ENCODE data around the gene MERTK.
"Not testable (repeated sequence)": the region's sequence is repeated elsewhere in the genome, so short reads cannot be mapped to it uniquely, and the experiment has no call there.

The MERTK gene

DNA sequence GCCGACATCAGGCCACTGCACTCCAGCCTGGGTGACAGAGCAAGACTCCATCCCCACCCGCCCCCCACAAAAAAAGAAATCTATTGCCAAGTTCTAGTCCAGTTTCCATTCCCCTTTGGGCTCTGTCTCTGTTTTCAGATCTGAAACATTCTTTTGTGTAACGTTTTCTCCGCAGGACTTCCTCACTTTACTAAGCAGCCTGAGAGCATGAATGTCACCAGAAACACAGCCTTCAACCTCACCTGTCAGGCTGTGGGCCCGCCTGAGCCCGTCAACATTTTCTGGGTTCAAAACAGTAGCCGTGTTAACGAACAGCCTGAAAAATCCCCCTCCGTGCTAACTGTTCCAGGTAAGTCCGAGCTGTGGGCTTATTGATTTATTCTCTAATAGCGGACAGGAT, 48.8 kb downstream of the MERTK start:
- Histone ChIP-seq H3K9me3 (ENCODE audit: insufficient read depth, low read depth, low read length) (no peaks in the 10 kb centered on the region), H3K27me3 (ENCODE audit: insufficient read depth, low read length) (no peaks in the 10 kb centered on the region), H3K36me3 (ENCODE audit: insufficient read depth, low read length) (no peaks in the 10 kb centered on the region), H3K4me1 (ENCODE audit: insufficient read depth, low read length) (peaks cover 8% of the 10 kb centered on the region; the same call in 1 of the 2 replicates), H3K4me3 (ENCODE audit: low read length) (no peak overlapping the region), H3K9ac (ENCODE audit: low read depth, low read length) (no peak overlapping the region), H3K27ac (ENCODE audit: low read depth, low read length) (no peak overlapping the region)
- WGBS: 94% methylated on average over 11 of the region's 11 CpGs

DNA sequence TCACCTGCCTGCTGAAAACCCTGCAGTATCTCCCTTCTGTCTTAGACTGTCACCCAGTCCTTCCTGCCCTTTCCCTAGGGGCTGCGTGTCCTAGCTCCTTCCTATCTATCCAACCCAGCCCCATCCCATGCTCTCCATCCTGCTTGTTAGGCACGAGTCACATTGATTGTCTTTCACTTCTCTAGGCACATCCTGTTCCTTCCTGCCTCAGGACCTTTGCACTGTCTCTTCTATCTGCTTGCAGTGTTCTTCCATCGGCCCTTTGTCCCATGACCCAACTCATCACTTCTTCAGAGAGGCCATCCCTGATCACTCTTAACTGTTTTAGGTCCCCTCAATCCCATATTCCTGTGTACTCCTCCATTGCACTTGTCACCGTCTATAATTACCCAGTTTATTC, 50.4 kb downstream of the MERTK start:
- no peaks in the 10 kb centered on the region for H3K36me3 ChIP-seq (ENCODE audit: insufficient read depth, low read length)
- 92% methylated on average over 4 of the region's 4 CpGs for WGBS
- H3K9me3 ChIP-seq (ENCODE audit: insufficient read depth, low read depth, low read length): no peaks in the 10 kb centered on the region
- peaks cover 8% of the 10 kb centered on the region; the same call in 1 of the 2 replicates for H3K4me1 ChIP-seq (ENCODE audit: insufficient read depth, low read length)
- no peak overlapping the region for H3K9ac ChIP-seq (ENCODE audit: low read depth, low read length)
- no peak overlapping the region for H3K27ac ChIP-seq (ENCODE audit: low read depth, low read length)
- no peak overlapping the region for H3K4me3 ChIP-seq (ENCODE audit: low read length)
- no peaks in the 10 kb centered on the region for H3K27me3 ChIP-seq (ENCODE audit: insufficient read depth, low read length)

- Histone ChIP-seq H3K27ac (ENCODE audit: low read depth, low read length) (no peak overlapping the region), H3K4me1 (ENCODE audit: insufficient read depth, low read length) (peaks cover 12% of the 10 kb centered on the region; the same call in 1 of the 2 replicates), H3K9me3 (ENCODE audit: insufficient read depth, low read depth, low read length) (no peaks in the 10 kb centered on the region), H3K27me3 (ENCODE audit: insufficient read depth, low read length) (no peaks in the 10 kb centered on the region), H3K36me3 (ENCODE audit: insufficient read depth, low read length) (no peaks in the 10 kb centered on the region), H3K9ac (ENCODE audit: low read depth, low read length) (no peak overlapping the region), H3K4me3 (ENCODE audit: low read length) (no peak overlapping the region)
- WGBS: 100% methylated on average over 1 of the region's 1 CpG
Measured at GRCh38 chr2:111950236-111950635, 51.8 kb downstream of the MERTK start.

DNA sequence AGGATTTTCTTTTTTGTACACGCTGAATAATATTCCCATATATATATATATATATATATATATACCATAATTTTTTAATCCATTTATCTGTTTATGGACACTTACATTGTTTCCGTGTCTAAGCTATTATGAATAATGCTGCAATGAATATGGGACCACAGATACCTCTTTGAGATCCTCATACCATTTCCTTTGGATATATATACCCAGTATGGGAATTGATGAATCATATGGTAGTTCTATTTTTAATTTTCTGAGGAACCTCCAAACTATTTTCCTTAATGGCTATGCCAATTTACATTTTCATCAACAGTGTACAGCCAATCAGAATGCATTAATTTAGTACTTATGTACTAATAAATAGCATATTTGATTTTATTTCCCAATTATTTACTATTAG, 53.1 kb downstream of the MERTK start:
- Histone ChIP-seq H3K27ac (ENCODE audit: low read depth, low read length) (no peak overlapping the region), H3K4me1 (ENCODE audit: insufficient read depth, low read length) (0 out of 2 replicates have a peak, but pooled peaks cover 4% of the 10 kb centered on the region), H3K36me3 (ENCODE audit: insufficient read depth, low read length) (no peaks in the 10 kb centered on the region), H3K9ac (ENCODE audit: low read depth, low read length) (no peak overlapping the region), H3K4me3 (ENCODE audit: low read length) (no peak overlapping the region), H3K27me3 (ENCODE audit: insufficient read depth, low read length) (no peaks in the 10 kb centered on the region), H3K9me3 (ENCODE audit: insufficient read depth, low read depth, low read length) (no peaks in the 10 kb centered on the region)
- no CpG with 5 or more reads among the region's 2 CpGs for WGBS

DNA sequence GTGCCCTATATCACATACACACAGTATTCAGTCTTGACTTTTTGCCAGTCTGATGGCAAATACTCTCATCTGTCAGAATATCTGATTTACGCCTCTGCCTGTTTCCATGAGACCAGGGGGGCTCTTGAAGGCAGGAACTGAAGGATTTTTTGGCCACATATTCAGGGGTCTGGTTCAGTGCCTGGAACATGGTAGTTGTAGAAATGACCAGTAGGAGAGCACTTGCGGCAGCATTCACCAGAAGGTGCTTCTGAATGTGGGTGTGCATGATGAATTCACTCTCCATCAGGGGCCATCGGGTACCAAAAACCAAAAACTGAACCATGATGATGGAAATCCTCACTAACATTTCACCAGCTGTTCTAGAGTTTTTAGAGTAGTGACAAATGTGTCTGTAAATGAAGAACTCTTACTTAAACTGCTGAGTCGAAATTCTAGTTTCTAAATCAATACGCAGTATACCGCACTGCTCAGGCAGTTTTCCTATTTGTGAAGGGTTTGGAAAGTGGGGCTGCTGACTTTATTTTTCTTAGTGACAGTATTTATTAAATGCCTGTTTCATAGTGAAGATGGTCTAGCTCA, 54.6 kb downstream of the MERTK start:
- Histone ChIP-seq H3K4me3 (ENCODE audit: low read length) (no peak overlapping the region), H3K27me3 (ENCODE audit: insufficient read depth, low read length) (no peaks in the 10 kb centered on the region), H3K9me3 (ENCODE audit: insufficient read depth, low read depth, low read length) (no peaks in the 10 kb centered on the region), H3K4me1 (ENCODE audit: insufficient read depth, low read length) (0 out of 2 replicates have a peak, but pooled peaks cover 4% of the 10 kb centered on the region), H3K36me3 (ENCODE audit: insufficient read depth, low read length) (no peaks in the 10 kb centered on the region), H3K9ac (ENCODE audit: low read depth, low read length) (no peak overlapping the region), H3K27ac (ENCODE audit: low read depth, low read length) (no peak overlapping the region)
- WGBS: 96% methylated on average over 6 of the region's 6 CpGs

- 0 out of 2 replicates have a peak, but pooled peaks cover 4% of the 10 kb centered on the region for H3K4me1 ChIP-seq (ENCODE audit: insufficient read depth, low read length)
- no peaks in the 10 kb centered on the region for H3K9me3 ChIP-seq (ENCODE audit: insufficient read depth, low read depth, low read length)
- H3K27ac ChIP-seq (ENCODE audit: low read depth, low read length): no peak overlapping the region
- no peak overlapping the region for H3K4me3 ChIP-seq (ENCODE audit: low read length)
- no peaks in the 10 kb centered on the region for H3K36me3 ChIP-seq (ENCODE audit: insufficient read depth, low read length)
- H3K9ac ChIP-seq (ENCODE audit: low read depth, low read length): no peak overlapping the region
- WGBS: 77% methylated on average over 4 of the region's 6 CpGs
- H3K27me3 ChIP-seq (ENCODE audit: insufficient read depth, low read length): no peaks in the 10 kb centered on the region
Measured at GRCh38 chr2:111954602-111955332, 56.4 kb downstream of the MERTK start.

DNA sequence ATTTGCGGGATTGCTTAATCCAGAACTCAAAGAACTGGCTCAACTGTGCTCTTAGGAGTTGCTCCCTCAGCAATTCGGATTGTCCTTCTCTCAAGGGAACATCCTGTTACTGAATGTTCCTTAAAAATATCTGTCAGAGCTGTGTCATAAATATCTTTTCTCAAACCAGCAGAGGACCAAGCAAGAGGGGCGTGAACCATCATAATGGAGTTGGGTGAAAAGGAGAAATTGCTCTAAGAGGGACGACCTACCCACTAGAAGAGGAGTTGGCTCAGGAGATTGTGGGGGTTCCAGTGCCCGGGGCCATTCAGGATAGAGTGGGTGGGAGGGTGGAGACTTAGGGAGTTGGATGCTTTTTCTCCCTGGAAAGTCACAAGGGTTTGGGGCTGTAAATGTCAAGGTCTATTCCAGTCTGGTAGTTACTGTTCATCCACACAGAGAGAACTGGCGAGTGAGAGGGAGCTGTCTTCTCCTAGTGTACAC, 59.5 kb downstream of the MERTK start:
- no peaks in the 10 kb centered on the region for H3K9me3 ChIP-seq (ENCODE audit: insufficient read depth, low read depth, low read length)
- H3K27ac ChIP-seq (ENCODE audit: low read depth, low read length): no peak overlapping the region
- H3K4me1 ChIP-seq (ENCODE audit: insufficient read depth, low read length): 0 out of 2 replicates have a peak, but pooled peaks cover 4% of the 10 kb centered on the region
- H3K36me3 ChIP-seq (ENCODE audit: insufficient read depth, low read length): no peaks in the 10 kb centered on the region
- no peak overlapping the region for H3K4me3 ChIP-seq (ENCODE audit: low read length)
- no peaks in the 10 kb centered on the region for H3K27me3 ChIP-seq (ENCODE audit: insufficient read depth, low read length)
- H3K9ac ChIP-seq (ENCODE audit: low read depth, low read length): no peak overlapping the region
- WGBS: 94% methylated on average over 6 of the region's 6 CpGs

DNA sequence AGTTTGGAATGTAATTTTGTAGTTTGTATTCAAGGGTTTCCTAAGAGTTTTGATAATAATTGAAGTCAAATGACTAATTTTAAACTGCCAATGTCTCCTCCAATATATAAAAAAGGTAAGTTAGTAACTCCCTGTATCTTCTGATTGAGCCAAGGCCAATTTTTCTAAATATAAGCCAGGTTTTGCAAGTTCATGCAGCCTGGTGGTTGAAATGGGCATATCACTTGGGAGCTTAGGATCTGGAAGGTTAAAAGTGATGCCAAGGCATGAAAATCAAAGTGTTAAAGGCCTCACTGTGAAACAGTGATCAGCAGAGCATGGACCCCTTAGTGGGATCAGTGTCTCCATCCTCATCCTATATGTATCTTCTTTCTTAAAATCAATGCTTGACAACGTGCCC, 60.5 kb downstream of the MERTK start:
- no peaks in the 10 kb centered on the region for H3K27me3 ChIP-seq (ENCODE audit: insufficient read depth, low read length)
- 78% methylated on average over 1 of the region's 1 CpG for WGBS
- no peak overlapping the region for H3K27ac ChIP-seq (ENCODE audit: low read depth, low read length)
- 0 out of 2 replicates have a peak, but pooled peaks cover 4% of the 10 kb centered on the region for H3K4me1 ChIP-seq (ENCODE audit: insufficient read depth, low read length)
- H3K9ac ChIP-seq (ENCODE audit: low read depth, low read length): no peak overlapping the region
- H3K9me3 ChIP-seq (ENCODE audit: insufficient read depth, low read depth, low read length): no peaks in the 10 kb centered on the region
- H3K36me3 ChIP-seq (ENCODE audit: insufficient read depth, low read length): no peaks in the 10 kb centered on the region
- no peak overlapping the region for H3K4me3 ChIP-seq (ENCODE audit: low read length)

DNA sequence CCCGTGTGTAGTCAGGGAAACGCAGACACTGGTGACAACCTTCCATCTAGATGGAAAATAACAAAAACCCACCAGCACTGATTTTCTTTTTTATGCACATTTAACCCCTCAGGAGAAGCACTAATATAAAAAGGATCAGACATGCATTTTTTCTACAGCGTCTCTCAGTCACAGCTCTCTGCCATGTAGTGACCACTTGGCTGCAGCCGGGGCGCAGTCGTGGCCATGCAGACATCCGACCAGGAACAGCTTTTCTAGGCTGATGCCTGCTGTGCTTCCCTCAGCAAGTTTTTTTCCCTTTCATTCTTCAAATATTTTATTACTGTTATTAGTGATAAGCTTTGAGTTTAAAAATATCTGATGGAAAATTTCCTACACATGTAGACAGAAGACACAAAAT, 63.3 kb downstream of the MERTK start:
- WGBS: 92% methylated on average over 7 of the region's 7 CpGs
- H3K9ac ChIP-seq (ENCODE audit: low read depth, low read length): no peak overlapping the region

DNA sequence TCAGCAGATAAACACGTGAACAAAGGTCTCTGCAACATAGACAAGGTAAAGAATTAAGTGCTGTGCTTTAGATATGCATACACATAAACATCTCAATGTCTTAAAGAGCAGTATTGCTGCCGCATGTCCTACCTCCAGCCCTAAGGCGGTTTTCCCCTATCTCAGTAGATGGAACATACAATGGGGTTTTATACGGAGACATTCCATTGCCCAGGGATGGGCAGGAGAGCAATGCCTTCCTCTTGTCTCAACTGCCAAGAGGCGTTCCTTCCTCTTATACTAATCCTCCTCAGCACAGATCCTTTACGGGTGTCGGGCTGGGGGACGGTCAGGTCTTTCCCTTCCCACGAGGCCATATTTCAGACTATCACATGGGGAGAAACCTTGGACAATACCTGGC, 64.7 kb downstream of the MERTK start:
- not testable (repeated sequence) for H3K4me3 ChIP-seq (ENCODE audit: low read length); H3K27me3 ChIP-seq (ENCODE audit: insufficient read depth, low read length); H3K9me3 ChIP-seq (ENCODE audit: insufficient read depth, low read depth, low read length); H3K4me1 ChIP-seq (ENCODE audit: insufficient read depth, low read length); H3K36me3 ChIP-seq (ENCODE audit: insufficient read depth, low read length); H3K27ac ChIP-seq (ENCODE audit: low read depth, low read length); H3K9ac ChIP-seq (ENCODE audit: low read depth, low read length)
- 77% methylated on average over 8 of the region's 9 CpGs for WGBS

More for the DNA sequence above, 63.3 kb downstream of the MERTK start:
- Histone ChIP-seq H3K36me3 (ENCODE audit: insufficient read depth, low read length) (no peaks in the 10 kb centered on the region), H3K4me1 (ENCODE audit: insufficient read depth, low read length) (no peaks in the 10 kb centered on the region), H3K27ac (ENCODE audit: low read depth, low read length) (no peak overlapping the region), H3K4me3 (ENCODE audit: low read length) (no peak overlapping the region), H3K9me3 (ENCODE audit: insufficient read depth, low read depth, low read length) (no peaks in the 10 kb centered on the region), H3K27me3 (ENCODE audit: insufficient read depth, low read length) (no peaks in the 10 kb centered on the region)

- H3K27ac ChIP-seq (ENCODE audit: low read depth, low read length); H3K36me3 ChIP-seq (ENCODE audit: insufficient read depth, low read length); H3K9me3 ChIP-seq (ENCODE audit: insufficient read depth, low read depth, low read length); H3K4me1 ChIP-seq (ENCODE audit: insufficient read depth, low read length); H3K4me3 ChIP-seq (ENCODE audit: low read length); H3K27me3 ChIP-seq (ENCODE audit: insufficient read depth, low read length); H3K9ac ChIP-seq (ENCODE audit: low read depth, low read length): not testable (repeated sequence)
- 85% methylated on average over 2 of the region's 4 CpGs for WGBS
Measured at GRCh38 chr2:111963508-111963907, 65.1 kb downstream of the MERTK start.
